Adipocyte (in vitro differentiated cells): ENCODE measurements around the gene LYPLAL1.
"Not testable (repeated sequence)": the region's sequence is repeated elsewhere in the genome, so short reads cannot be mapped to it uniquely, and the experiment has no call there.

ENCODE experiments used
- DNase-seq: peaks from one replicate; pipeline ENCODE4 v3.0.0-alpha.2; 2015; ENCODE audit warnings: low read depth
- H3K27me3 ChIP-seq: replicated peaks from 2 replicates; pipeline ENCODE4 v1.7.0; 2013; ENCODE audit warnings: mild to moderate bottlenecking, low read length, moderate library complexity; ENCODE audit not compliant: control insufficient read depth, insufficient read depth
- H3K36me3 ChIP-seq: 2 replicates; pipeline ENCODE4 v1.7.0; 2013; ENCODE audit warnings: low read length, mild to moderate bottlenecking, moderate library complexity; ENCODE audit not compliant: control insufficient read depth, insufficient read depth, severe bottlenecking
- H3K4me1 ChIP-seq: 2 replicates; pipeline ENCODE4 v1.7.0; 2013; ENCODE audit warnings: mild to moderate bottlenecking, low read length, moderate library complexity; ENCODE audit not compliant: control insufficient read depth, insufficient read depth
- H3K4me3 ChIP-seq: 2 replicates; pipeline ENCODE4 v1.7.0; 2013; ENCODE audit warnings: mild to moderate bottlenecking, low read length, moderate library complexity
- H3K9ac ChIP-seq: 2 replicates; pipeline ENCODE4 v1.7.0; 2013; ENCODE audit warnings: mild to moderate bottlenecking, low read length, moderate library complexity
- H3K9me3 ChIP-seq: 2 replicates; pipeline ENCODE4 v1.7.0; 2013; ENCODE audit warnings: mild to moderate bottlenecking, low read length, moderate library complexity; ENCODE audit not compliant: control insufficient read depth

The LYPLAL1 gene

DNA sequence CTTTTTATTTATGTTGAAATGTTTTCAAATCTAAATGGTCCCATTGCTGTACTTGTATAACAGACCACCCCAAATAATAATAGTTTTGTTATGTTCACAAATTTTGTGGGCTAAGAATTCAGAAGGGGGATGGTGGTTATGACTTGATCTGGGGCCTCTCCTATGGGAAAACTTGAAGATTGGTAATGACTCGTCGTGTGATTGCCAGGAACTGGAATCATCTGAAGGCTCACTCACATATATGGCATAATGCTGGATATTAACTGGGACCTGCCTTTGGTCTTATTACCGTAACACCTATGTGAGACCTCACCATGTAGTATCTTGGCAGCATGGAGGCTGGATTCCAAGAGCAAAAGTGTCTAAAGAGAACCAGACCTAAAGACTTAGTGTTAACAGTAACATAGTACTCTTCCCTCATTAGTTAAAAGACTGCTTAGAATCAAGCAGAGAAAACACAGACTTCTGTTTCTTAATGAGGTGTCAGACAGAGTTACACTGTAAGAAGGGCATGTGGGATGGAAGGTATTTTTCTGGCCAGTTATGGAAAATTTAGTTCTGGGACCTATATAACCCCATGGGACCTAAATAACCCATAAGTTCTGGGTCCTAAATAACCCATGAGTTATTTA lies 11.9 kb downstream of the LYPLAL1 start:
- peaks cover 31% of the 10 kb centered on the region for H3K36me3 ChIP-seq
- H3K9ac ChIP-seq = no peak overlapping the region
- H3K4me3 ChIP-seq = no peak overlapping the region
- H3K9me3 ChIP-seq = peaks cover 6% of the 10 kb centered on the region
- H3K4me1 ChIP-seq = peaks cover 14% of the 10 kb centered on the region
- H3K27me3 ChIP-seq = no peaks in the 10 kb centered on the region
- DNase-seq = no peak

DNA sequence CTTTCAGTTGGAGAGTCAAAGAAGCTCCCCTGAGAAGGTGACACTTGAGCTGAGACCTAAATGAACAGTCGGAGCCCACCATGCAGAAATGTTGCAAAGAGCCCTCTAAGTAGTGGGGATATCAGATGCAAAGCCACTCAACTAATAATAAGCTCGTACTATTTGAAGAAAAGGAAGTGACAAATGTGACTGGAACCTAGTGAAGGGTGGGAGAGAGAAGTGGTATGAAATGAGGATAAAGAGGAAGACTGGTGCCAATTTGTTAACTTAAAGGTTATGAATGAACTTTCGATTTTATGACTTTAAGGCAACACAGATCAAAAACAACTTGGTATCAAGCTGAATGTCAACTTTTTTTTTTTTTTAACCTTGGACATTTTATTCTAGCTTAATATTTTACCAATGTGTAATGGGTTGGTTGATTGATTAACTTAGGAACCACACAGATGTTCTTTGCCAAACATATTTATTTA lies 14.7 kb downstream of the LYPLAL1 start:
- H3K36me3 ChIP-seq = peaks cover 31% of the 10 kb centered on the region
- no peak for DNase-seq
- no peak overlapping the region for H3K9ac ChIP-seq
- peaks cover 14% of the 10 kb centered on the region for H3K4me1 ChIP-seq
- H3K27me3 ChIP-seq = no peaks in the 10 kb centered on the region
- peaks cover 6% of the 10 kb centered on the region for H3K9me3 ChIP-seq
- no peak overlapping the region for H3K4me3 ChIP-seq

DNA sequence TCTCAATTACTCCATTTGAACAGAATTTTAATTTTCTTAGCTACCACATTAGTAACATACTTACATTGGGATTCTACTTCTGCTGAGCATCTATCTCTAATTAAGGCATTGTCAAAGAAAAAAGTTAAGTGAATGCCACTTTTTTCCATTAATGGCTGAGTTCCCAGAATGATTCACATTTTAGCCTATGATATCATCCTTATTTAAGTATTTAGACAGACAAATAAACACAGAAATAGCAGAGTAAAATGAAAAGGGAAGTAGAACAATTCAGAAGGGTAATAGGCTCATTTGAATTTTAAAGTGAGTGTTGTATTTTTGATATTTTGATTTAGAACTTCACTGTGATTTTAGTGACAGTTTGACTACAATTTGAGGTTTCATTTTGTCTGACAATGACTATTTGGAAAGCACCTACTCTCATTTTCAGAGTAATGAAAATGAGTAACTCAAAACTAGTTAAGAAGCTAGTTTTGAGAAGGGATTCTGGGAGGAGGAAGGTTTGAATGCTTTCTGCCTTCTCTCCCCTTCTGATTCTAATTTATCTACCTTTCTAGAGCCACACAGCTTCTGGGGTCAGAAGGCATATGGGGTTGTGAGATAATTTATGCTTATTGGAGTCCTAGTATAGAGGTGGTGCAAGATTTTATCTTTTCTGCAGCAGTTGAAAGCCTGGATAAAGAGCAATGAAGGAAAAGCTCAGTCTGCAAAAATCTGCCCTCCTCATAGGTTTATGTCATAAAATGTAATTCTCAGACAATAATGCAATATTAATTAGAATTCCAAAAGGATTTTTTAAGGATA lies 15.5 kb downstream of the LYPLAL1 start:
- Histone ChIP-seq H3K27me3 (no peaks in the 10 kb centered on the region), H3K36me3 (peaks cover 35% of the 10 kb centered on the region), H3K9me3 (peaks cover 6% of the 10 kb centered on the region), H3K4me1 (peaks cover 14% of the 10 kb centered on the region), H3K9ac (peak overlapping the region; percentile 37), H3K4me3 (peak overlapping the region; percentile 48)
- DNase-seq = peak; percentile 77

DNA sequence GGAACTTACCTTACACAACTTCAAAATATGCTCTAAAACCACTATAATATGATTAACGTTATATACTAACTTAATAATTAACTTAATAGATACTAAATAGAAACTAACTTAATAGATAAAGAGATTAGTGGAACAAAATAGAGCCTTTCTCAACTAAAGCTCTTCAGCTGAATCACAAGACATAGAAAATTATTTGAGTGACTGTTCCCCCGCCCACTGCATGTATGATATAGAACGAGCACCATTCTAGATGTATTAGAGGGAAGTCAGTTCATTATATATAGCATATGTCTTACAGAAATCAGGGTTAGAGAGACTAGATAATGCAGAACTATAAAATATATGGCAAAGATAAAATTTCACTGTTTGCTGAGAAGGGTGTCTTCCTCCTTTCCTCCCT lies 16.3 kb downstream of the LYPLAL1 start:
- peaks cover 34% of the 10 kb centered on the region for H3K36me3 ChIP-seq
- peaks cover 14% of the 10 kb centered on the region for H3K4me1 ChIP-seq
- no peak for DNase-seq
- no peaks in the 10 kb centered on the region for H3K27me3 ChIP-seq
- H3K4me3 ChIP-seq = no peak overlapping the region
- H3K9me3 ChIP-seq = no peaks in the 10 kb centered on the region
- no peak overlapping the region for H3K9ac ChIP-seq

DNA sequence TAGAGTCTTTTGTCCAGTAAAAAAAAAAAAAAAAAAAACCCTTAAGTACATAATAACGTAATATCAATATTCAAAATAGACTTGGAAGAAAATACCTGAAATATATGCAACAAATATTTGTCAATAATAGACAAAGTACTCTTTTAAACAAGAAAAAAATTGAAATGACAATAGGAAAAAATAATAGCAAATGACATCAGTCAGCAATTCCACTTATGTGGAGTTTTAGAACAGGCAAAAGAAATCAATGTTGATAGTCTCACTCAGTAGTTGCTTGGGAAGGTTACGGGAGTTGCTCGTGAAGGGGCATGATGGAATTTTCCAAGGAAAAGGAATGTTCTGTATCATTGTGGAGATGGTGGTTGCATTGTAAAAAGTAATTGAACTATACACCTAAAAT lies 16.9 kb downstream of the LYPLAL1 start:
- Histone ChIP-seq H3K9ac (no peak overlapping the region), H3K27me3 (no peaks in the 10 kb centered on the region), H3K36me3 (peaks cover 32% of the 10 kb centered on the region), H3K4me1 (peaks cover 14% of the 10 kb centered on the region), H3K4me3 (no peak overlapping the region), H3K9me3 (no peaks in the 10 kb centered on the region)
- no peak for DNase-seq

DNA sequence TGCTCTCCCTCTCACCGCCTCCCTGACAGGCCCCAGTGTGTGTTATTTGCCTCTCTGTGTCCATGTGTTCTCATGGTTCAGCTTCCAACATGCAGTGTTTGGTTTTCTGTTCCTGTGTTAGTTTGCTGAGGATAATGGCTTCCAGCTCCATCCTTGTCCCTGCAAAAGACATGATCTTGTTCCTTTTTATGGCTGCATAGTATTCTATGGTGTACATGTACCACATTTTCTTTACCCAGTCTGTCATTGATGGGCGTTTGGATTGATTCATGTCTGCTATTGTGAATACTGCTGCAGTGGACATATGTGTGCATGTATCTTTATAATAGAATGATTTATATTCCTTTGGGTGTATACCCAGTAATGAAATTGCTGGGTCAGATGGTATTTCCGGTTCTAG lies 22.2 kb downstream of the LYPLAL1 start:
- H3K36me3 ChIP-seq = peaks cover 60% of the 10 kb centered on the region
- DNase-seq, H3K27me3 ChIP-seq, H3K9ac ChIP-seq, H3K4me1 ChIP-seq, H3K4me3 ChIP-seq, H3K9me3 ChIP-seq: not testable (repeated sequence)

DNA sequence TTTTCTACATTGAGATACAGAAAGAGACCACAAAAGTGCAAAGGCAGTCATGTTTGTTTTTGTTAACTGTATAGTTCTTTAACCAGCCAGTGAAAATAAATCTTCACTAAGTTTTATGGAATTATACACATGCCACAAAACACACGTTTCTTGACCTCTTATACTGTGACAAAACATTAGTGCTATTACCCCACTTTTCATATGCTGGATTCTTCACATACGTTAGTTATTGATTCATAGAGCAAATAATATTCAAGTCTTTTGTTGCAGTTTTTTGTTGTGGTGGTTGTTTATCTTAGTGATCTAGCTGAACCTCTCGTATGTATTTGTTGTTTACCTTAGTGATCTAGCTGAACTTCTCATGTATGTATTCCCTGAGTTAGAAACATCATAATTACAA lies 28.0 kb downstream of the LYPLAL1 start:
- Histone ChIP-seq H3K4me1 (no peaks in the 10 kb centered on the region), H3K27me3 (no peaks in the 10 kb centered on the region), H3K36me3 (peaks cover 25% of the 10 kb centered on the region), H3K9ac (no peak overlapping the region), H3K9me3 (no peaks in the 10 kb centered on the region), H3K4me3 (no peak overlapping the region)
- no peak for DNase-seq

DNA sequence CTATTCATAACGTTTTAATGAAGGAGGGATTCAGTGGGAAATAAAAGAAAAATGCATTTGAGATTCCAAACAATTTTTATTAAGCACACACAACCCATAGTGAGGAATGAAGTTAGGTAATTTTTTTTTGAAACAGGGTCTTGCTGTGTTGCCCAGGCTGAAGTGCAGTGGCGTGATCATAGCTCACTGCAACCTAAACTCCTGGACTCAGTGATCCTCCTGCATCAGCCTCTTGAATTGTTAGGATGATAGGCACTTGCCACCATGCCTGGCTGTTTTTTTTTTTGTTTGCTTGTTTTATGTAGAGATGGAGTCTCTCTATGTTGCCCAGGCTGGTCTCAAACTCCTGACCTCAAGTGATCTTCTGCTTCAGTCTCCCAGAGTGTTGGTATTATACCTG lies 28.9 kb downstream of the LYPLAL1 start:
- no peaks in the 10 kb centered on the region for H3K9me3 ChIP-seq
- H3K36me3 ChIP-seq = peaks cover 16% of the 10 kb centered on the region
- no peak for DNase-seq
- H3K9ac ChIP-seq = no peak overlapping the region
- H3K4me3 ChIP-seq = no peak overlapping the region
- no peaks in the 10 kb centered on the region for H3K27me3 ChIP-seq
- H3K4me1 ChIP-seq = no peaks in the 10 kb centered on the region

DNA sequence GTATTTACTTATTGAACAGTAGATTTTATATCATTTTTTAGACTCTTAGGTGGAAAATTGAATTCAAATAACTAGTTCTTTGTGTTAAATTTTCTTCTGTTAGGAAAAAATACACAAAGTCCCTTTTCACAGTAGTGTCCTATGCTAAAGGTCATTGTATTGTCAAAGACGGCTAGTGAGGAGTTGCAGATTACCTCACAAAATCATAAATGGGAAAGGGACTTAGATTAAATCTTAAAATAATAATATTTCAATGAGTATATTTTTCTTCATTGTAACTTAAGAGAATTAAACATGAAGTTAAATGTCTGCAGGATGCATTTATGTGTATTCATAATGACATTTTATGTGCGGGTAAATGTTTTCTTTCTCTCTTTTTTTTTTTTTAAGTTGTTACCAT lies 32.7 kb downstream of the LYPLAL1 start:
- no peak overlapping the region for H3K4me3 ChIP-seq

DNA sequence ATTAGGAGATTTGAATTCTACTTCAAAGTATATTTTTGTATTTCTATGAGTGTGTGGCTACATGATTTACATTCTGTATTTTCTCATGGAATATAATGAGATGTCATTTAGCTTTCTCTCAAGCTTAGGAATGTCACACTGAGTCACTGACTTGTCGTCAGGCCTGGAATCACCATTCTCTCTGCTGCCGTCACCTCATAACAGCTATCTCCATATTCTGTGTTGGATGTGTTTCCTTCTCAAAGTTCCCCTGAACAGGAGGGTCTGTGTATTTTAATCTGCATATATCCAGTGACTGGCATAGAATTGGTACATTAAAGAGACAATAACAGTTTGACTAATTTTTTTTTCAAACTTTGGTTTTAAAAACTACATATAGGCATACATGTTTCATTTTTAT lies 35.9 kb downstream of the LYPLAL1 start:
- Histone ChIP-seq H3K4me1 (no peaks in the 10 kb centered on the region), H3K27me3 (no peaks in the 10 kb centered on the region), H3K36me3 (peaks cover 24% of the 10 kb centered on the region), H3K9ac (no peak overlapping the region), H3K9me3 (no peaks in the 10 kb centered on the region), H3K4me3 (no peak overlapping the region)
- DNase-seq = no peak

More for the DNA sequence above, 32.7 kb downstream of the LYPLAL1 start:
- H3K27me3 ChIP-seq = no peaks in the 10 kb centered on the region
- H3K9ac ChIP-seq = no peak overlapping the region
- H3K4me1 ChIP-seq = no peaks in the 10 kb centered on the region
- H3K36me3 ChIP-seq = peaks cover 12% of the 10 kb centered on the region
- DNase-seq = no peak
- H3K9me3 ChIP-seq = no peaks in the 10 kb centered on the region

DNA sequence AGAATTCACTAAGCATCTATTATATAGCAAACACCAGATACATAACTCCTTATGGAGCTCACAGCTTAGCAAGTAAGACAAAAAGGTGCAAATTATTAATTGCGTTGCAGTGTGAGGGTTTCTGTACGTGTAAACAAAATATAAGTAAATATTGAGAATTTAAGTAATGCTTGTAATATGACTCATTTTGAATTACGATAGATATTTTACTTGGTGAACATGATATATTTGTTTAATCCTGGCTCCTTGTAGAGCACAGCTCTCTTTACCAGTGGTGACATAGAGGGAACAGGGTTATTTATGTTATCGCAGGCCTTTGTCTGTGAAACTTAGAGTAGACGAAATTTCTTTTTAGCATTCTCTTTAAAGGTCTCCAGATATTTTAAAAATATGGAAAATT lies 36.4 kb downstream of the LYPLAL1 start:
- DNase-seq = no peak
- peaks cover 24% of the 10 kb centered on the region for H3K36me3 ChIP-seq
- H3K4me1 ChIP-seq = no peaks in the 10 kb centered on the region
- H3K27me3 ChIP-seq = no peaks in the 10 kb centered on the region
- H3K9me3 ChIP-seq = no peaks in the 10 kb centered on the region
- no peak overlapping the region for H3K4me3 ChIP-seq
- H3K9ac ChIP-seq = no peak overlapping the region
